ENCODE results near the gene SLC39A13.

- no peak for TF ChIP-seq ZNF639 (CRISPR knock-in tag; conservative IDR thresholded peaks at IDR 0.05)
- TF ChIP-seq, protein P1, sequence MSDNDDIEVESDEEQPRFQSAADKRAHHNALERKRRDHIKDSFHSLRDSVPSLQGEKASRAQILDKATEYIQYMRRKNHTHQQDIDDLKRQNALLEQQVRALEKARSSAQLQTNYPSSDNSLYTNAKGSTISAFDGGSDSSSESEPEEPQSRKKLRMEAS (IDR thresholded peaks at IDR 0.05) = no peak
- no peak for TF ChIP-seq EP300 (IDR thresholded peaks at IDR 0.05; ENCODE audit: low read depth in 2 of 2, low read length in 2 of 2)
- TF ChIP-seq EP300 (CRISPR knock-in tag; IDR thresholded peaks at IDR 0.05; ENCODE audit: borderline replicate concordance) = no peak
- TF ChIP-seq PHB2 (IDR thresholded peaks at IDR 0.05; ENCODE audit: partially characterized antibody) = no peak
These were observed 42.3 kb upstream of the SLC39A13 start for GRCh38 chr11:47366020-47366490.
